Mammary epithelial cell (primary cell): ENCODE results near the gene GTF3C2.

Source experiments
- CTCF ChIP-seq, 2 donors: IDR thresholded peaks in 1 of 2; conservative IDR thresholded peaks in 1 of 2; 2 replicates each; pipeline ENCODE4 v1.5.1; 2011 to 2012; ENCODE audit warnings: inconsistent platforms in 2 of 2, low read length in 2 of 2, mild to moderate bottlenecking in 2 of 2, control low read depth in 1 of 2, low read depth in 1 of 2; ENCODE audit not compliant: insufficient read depth in 1 of 2; ENCODE audit errors: extremely low read depth in 1 of 2
- EZH2 ChIP-seq: IDR thresholded peaks from 2 replicates; pipeline ENCODE4 v1.6.1; 2012; ENCODE audit warnings: low read length, inconsistent platforms, borderline replicate concordance

GRCh38 chr2:27312152-27312551 is 44.4 kb downstream of the GTF3C2 start:
- TF ChIP-seq EZH2 (no peak), CTCF (conservative IDR thresholded peaks at IDR 0.05 in 1 of 2, IDR thresholded peaks at IDR 0.05 in 1 of 2; ENCODE audit: extremely low read depth in 1 of 2, insufficient read depth in 1 of 2, low read depth in 1 of 2, low read length in 2 of 2) (no peak)
